HG03175 (cell line): ENCODE data around the gene TRIM17.
"Not testable (repeated sequence)": the region's sequence is repeated elsewhere in the genome, so short reads cannot be mapped to it uniquely, and the experiment has no call there.

Source experiments
- ATAC-seq: cut with Tn5 transposase; IDR thresholded peaks from one replicate; pipeline ENCODE4 v1.9.1; 2021; ENCODE audit warnings: mild to moderate bottlenecking, moderate library complexity; ENCODE audit not compliant: unreplicated experiment

The TRIM17 gene

DNA sequence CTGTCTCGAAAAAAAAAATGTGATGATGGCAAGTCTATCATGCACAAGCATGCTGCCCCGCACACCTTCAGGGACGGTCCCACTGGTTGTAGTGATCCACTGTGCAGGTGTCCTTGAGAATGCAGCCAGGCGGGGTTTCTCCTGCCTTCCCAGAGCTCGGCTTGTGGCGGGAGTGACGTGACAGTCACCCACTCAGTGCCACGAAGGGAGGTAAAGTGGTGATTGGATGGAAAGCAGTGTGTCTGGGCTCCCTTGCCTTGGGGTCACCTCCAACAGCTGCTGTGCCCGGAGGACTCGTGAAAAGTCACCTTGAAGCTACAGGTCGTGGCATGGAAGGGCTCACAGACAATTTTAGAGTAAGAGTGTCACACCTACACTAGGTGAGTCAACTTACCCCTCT lies 33.5 kb upstream of the TRIM17 start:
- no peak for ATAC-seq

- ATAC-seq: no peak
Measured at GRCh38 chr1:228448372-228448771, 31.7 kb upstream of the TRIM17 start.

- ATAC-seq: no peak
Measured at GRCh38 chr1:228446852-228447251, 30.2 kb upstream of the TRIM17 start.

GRCh38 chr1:228445843-228446650 lies 29.4 kb upstream of the TRIM17 start:
- no peak for ATAC-seq

DNA sequence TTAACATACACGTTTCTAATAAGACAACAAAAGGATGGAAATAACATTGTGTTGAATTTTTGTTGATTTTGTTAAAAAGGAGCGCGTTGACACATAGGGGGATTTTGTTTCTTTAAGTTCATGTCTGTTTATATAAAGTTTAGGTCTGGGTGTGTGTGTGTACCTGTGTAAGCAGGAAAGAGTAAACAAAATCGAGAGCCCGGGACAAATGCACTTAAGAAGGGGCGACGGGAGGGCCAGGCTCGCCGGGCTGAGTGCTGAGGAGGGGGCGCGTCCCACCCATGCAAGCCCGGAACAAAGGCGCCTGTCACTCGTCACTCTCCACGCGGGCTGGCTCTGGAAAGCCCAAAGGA lies 28.8 kb upstream of the TRIM17 start:
- no peak for ATAC-seq

DNA sequence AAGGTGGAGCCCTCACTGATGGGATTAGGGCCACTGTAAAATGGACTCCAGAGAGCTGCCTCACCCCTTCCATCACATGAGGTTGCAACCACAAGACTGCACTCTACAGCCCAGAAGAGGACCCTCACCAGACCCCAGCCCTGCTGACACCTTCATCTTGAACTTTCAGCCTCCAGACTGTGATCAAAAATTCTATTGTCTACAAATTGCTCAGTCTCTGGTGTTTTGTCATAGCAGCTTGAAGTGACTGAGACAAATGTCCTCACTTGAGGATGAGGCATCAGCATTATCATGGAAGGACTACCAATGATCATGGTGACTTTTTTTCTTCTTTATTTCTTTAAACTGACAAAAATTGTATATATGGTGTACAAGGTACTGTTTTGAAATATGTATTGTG lies 26.7 kb upstream of the TRIM17 start:
- no peak for ATAC-seq

- ATAC-seq: no peak
Measured at GRCh38 chr1:228440761-228441500, 24.3 kb upstream of the TRIM17 start.

DNA sequence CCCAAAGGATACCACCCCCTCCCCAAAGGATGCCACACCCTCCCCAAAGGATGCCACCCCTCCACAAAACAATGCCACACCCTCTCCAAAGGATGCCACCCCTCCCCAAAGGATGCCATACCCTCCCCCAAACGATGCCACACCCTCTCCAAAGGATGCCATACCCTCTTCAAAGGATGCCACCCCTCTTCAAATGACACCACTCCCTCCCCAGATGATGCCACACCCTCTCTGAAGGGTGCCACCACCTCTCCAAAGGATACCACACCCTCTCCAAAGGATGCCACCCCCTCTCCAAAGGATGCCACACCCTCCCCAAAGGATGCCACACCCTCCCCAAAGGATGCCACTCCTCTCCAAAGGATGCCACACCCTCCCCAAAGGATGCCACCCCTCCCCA lies 21.6 kb upstream of the TRIM17 start:
- ATAC-seq: no peak

GRCh38 chr1:228437424-228437962 lies 20.8 kb upstream of the TRIM17 start:
- ATAC-seq: no peak

- ATAC-seq: no peak
Measured at GRCh38 chr1:228434689-228435088, 18.0 kb upstream of the TRIM17 start.

GRCh38 chr1:228433337-228434053 lies 16.8 kb upstream of the TRIM17 start:
- ATAC-seq: not testable (repeated sequence)

- no peak for ATAC-seq
Measured at GRCh38 chr1:228430243-228430642, 13.6 kb upstream of the TRIM17 start.

DNA sequence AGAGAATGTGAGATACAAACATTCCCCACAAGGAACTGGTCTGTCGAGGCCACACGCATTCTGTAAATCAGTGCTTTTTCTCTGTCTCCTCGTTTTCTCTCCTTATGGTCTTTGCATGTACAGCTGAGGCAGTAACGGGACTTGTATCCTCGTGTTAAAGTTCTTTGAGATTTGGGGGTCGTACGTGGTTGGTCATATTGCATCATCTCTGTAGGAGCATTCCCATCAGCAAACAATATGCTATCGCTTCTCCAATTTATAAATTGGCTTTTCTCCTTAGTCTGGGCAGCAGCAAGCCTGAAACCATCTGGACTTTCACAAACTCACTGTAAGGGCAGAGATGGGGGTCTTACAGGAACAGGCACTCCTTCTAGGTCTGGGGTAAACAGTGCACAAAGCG lies 13.0 kb upstream of the TRIM17 start:
- ATAC-seq: no peak

DNA sequence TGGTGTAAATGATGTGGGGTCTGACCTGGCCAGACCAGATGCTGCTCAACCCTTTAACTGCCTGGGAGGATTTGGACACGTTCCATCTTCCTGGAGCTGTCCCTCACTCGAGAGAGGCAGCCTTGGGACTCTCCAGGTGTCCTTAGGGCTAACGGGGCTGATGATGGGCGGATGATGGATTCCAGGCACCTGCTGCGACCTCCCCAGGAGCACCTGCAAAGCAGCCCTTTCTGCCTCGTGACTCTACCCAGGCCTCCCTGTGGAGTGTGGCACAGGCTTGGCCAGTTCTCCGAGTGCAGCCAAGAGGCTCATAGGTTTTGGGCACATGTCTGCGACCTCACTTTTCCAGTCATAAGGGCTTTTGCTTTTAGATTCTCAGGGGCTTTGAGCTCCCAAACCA lies 12.3 kb upstream of the TRIM17 start:
- no peak for ATAC-seq

- no peak for ATAC-seq
Measured at GRCh38 chr1:228428412-228428811, 11.8 kb upstream of the TRIM17 start.

- no peak for ATAC-seq
Measured at GRCh38 chr1:228426518-228427175, 10.0 kb upstream of the TRIM17 start.

DNA sequence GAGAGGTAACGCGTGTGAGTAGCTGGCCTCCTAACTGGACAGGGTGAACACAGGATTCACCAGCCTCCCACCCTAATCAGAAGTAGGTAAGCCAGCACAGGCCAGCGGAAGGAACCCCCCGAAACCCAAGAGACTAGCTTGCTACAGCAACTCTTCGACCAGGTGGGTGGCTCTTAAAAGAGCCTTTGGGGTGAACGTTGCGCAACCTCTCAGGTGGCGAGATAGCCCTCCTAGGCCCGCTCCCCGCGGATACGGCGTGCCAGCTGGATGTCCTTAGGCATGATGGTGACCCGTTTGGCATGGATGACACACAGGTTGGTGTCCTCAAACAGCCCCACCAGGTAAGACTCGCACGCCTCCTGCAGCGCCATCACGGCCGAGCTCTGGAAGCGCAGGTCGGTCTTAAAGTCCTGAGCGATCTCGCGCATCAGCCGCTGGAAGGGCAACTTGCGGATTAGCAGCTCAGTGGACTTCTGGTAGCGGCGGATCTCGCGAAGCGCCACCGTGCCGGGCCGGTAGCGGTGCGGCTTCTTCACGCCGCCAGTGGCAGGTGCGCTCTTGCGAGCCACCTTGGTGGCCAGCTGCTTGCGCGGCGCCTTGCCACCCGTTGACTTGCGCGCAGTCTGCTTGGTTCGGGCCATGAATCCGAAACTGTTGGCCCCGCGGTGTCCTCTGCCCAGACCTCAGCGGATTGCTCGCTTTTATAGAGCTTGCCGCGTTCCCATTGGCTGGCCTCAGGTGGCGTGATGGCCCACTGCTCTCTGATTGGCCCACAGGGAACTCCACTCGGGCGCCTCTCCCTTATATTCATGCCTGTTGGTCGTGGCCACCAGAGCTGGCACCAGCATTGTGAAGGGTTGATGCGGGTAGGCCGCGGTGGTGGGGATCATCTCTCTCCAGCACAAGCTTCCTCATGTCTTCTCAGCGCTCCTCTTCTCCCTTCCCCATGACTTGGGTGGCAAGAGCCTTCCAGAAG lies 8.3 kb upstream of the TRIM17 start:
- ATAC-seq: no peak

DNA sequence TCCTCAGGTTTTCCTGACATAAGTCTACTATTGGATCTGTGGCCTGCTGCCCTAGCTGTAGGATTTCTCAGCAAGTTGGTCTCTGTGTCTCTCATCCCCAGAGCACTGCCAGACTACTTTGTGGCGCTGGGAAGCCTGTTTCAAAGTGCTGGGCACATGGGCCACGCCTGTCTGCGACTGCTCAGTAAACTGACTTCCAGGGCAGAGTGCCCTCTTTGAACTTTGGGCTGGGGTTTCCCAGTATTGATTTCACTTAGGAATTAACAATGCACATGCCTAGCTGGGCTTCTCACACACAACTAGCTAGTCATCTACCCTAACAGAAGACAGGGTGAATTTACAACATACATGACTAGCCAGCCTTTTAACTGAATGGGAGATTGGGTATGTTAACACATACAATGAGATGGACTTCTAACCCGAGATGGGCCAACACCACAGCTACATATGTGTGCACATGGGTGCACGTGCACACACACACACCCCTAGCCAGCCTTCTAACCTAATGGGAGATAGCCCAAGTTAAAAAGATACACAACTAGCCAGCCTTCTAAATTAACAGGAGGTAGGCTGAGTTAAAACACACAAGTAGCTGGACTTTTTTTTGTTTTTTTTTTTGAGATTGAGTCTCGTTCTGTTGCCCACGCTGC lies 6.9 kb upstream of the TRIM17 start:
- no peak for ATAC-seq
